ENCODE measurements around the gene GNAI2.

GNAI2 gene

DNA sequence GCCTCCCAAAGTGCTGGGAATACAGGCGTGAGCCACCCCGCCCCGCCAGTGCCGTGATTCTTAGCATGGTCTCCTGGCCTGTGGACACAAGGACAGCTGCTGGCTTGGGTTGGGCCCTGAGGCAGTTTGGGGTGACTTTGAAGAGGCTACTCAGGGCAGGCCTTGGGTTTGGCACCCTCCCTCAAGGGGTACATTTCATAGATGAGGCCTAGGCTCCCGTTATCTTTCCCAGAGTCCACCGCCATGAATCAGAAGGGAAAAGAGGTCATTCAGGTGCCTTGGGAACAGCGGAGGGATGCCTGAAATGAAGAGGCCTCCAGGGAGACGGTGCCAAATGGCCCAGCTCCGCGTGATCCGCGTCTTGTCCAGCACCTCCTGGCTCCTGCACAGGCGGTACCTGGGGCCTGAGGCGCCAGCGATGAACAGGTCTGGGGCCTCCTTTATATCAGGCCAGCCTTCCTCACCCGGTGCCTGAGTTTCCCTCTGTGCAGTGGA is 9.3 kb downstream of the GNAI2 start:
- H4K20me1 ChIP-seq (ENCODE audit: insufficient read depth), result no peaks in the 10 kb centered on the region
- no peak overlapping the region for H2AFZ ChIP-seq (ENCODE audit: low read depth)
- H3K36me3 ChIP-seq (ENCODE audit: insufficient read depth), result no peaks in the 10 kb centered on the region
- H3K4me2 ChIP-seq, result peak overlapping the region; percentile 94; the same call in 1 of the 2 replicates
- no peak overlapping the region for H3K4me3 ChIP-seq (IDR thresholded peaks at IDR 0.05; ENCODE audit: insufficient read depth, low read depth, low read length)
- H3K27me3 ChIP-seq (ENCODE audit: insufficient read depth, low read depth), result no peaks in the 10 kb centered on the region
- peaks cover 27% of the 10 kb centered on the region; the same call in 1 of the 2 replicates for H3K79me2 ChIP-seq (ENCODE audit: insufficient read depth, low read depth)
- TF ChIP-seq, protein P1, sequence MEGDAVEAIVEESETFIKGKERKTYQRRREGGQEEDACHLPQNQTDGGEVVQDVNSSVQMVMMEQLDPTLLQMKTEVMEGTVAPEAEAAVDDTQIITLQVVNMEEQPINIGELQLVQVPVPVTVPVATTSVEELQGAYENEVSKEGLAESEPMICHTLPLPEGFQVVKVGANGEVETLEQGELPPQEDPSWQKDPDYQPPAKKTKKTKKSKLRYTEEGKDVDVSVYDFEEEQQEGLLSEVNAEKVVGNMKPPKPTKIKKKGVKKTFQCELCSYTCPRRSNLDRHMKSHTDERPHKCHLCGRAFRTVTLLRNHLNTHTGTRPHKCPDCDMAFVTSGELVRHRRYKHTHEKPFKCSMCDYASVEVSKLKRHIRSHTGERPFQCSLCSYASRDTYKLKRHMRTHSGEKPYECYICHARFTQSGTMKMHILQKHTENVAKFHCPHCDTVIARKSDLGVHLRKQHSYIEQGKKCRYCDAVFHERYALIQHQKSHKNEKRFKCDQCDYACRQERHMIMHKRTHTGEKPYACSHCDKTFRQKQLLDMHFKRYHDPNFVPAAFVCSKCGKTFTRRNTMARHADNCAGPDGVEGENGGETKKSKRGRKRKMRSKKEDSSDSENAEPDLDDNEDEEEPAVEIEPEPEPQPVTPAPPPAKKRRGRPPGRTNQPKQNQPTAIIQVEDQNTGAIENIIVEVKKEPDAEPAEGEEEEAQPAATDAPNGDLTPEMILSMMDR (conservative IDR thresholded peaks at IDR 0.05; ENCODE audit: low read depth, low read length), result no peak
- peaks cover 11% of the 10 kb centered on the region for H3K4me1 ChIP-seq (ENCODE audit: low read depth, poor library complexity, severe bottlenecking)
- peak overlapping the region; percentile 53; the same call in 1 of the 2 replicates for H3K9ac ChIP-seq
- peak overlapping the region; percentile 80; the same call in 1 of the 2 replicates for H3K27ac ChIP-seq

DNA sequence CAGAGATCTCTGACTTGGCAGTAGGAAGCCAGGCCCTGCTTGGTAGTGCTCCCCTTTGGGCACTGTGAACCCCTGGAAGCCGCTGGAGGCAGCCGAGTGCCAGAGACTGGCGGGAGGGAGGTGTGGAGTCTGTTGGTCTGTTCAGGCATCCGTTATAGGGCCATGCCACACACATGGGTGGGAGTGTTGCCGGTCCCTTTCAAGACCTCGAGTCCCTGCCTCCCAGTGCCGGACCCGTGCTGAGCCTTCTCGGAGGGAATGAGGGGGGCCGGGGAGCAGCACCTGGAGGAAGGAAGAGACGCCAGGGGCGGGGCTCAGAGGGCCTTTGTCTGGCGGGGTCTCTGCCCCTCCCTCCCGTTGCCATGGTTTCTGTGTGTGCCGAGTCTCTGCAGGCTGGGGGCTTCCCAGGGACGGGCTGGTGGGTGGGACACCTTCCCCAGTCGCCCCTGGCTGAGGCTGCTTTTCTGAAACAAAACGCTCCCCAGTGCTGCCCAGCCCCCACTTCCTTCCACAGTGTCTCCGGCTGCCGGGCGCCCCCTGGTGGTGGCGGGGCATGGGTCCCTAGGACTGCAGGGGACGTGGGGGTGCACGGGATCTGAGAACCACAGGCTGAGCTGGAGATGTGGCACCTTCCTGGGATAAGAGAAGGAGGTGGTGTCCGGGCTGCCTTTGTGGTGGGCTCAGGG is 10.0 kb downstream of the GNAI2 start:
- Histone ChIP-seq H3K27ac (peak overlapping the region; percentile 80), H3K4me3 (IDR thresholded peaks at IDR 0.05; ENCODE audit: insufficient read depth, low read depth, low read length) (no peak overlapping the region), H3K79me2 (ENCODE audit: insufficient read depth, low read depth) (peaks cover 24% of the 10 kb centered on the region; the same call in 1 of the 2 replicates), H3K4me1 (ENCODE audit: low read depth, poor library complexity, severe bottlenecking) (peaks cover 11% of the 10 kb centered on the region), H4K20me1 (ENCODE audit: insufficient read depth) (no peaks in the 10 kb centered on the region), H3K9ac (peak overlapping the region; percentile 53; the same call in 1 of the 2 replicates), H3K36me3 (ENCODE audit: insufficient read depth) (no peaks in the 10 kb centered on the region), H2AFZ (ENCODE audit: low read depth) (peak overlapping the region; percentile 30), H3K4me2 (peak overlapping the region; percentile 94), H3K27me3 (ENCODE audit: insufficient read depth, low read depth) (no peaks in the 10 kb centered on the region)
- TF ChIP-seq, protein P1 (conservative IDR thresholded peaks at IDR 0.05; ENCODE audit: low read depth, low read length), result peak; percentile 87

DNA sequence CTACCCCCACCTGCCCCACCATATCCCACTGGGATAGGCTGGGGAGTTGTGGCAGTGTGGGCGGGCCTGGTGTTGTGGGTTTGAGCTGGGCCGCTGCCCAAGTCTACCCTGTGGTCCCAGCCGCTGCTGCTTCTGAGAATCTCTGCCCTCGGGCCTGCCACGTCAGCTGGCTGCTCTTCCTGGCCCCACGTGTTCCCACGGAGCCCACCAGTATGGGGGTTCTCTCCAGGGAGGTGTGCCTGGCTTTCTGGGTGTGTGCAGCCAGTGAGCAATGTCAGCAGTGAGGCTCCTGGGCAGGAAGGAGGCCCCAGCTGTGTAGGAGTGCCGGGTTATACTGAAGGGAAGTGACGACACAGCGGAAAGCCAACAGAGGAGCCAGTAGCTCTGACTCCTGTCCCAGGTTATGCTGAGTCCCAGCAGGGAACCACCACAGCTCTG is 10.5 kb downstream of the GNAI2 start:
- peak overlapping the region; percentile 30 for H2AFZ ChIP-seq (ENCODE audit: low read depth)
- no peaks in the 10 kb centered on the region for H3K27me3 ChIP-seq (ENCODE audit: insufficient read depth, low read depth)
- peaks cover 11% of the 10 kb centered on the region for H3K4me1 ChIP-seq (ENCODE audit: low read depth, poor library complexity, severe bottlenecking)
- H3K27ac ChIP-seq, result peak overlapping the region; percentile 80
- peaks cover 24% of the 10 kb centered on the region; the same call in 1 of the 2 replicates for H3K79me2 ChIP-seq (ENCODE audit: insufficient read depth, low read depth)
- H3K4me3 ChIP-seq (IDR thresholded peaks at IDR 0.05; ENCODE audit: insufficient read depth, low read depth, low read length), result no peak overlapping the region
- no peaks in the 10 kb centered on the region for H4K20me1 ChIP-seq (ENCODE audit: insufficient read depth)
- H3K9ac ChIP-seq, result peak overlapping the region; percentile 53; the same call in 1 of the 2 replicates
- peak overlapping the region; percentile 94 for H3K4me2 ChIP-seq
- TF ChIP-seq, protein P1 (conservative IDR thresholded peaks at IDR 0.05; ENCODE audit: low read depth, low read length), result peak; percentile 17; the same call in 1 of the 2 replicates
- H3K36me3 ChIP-seq (ENCODE audit: insufficient read depth), result no peaks in the 10 kb centered on the region

DNA sequence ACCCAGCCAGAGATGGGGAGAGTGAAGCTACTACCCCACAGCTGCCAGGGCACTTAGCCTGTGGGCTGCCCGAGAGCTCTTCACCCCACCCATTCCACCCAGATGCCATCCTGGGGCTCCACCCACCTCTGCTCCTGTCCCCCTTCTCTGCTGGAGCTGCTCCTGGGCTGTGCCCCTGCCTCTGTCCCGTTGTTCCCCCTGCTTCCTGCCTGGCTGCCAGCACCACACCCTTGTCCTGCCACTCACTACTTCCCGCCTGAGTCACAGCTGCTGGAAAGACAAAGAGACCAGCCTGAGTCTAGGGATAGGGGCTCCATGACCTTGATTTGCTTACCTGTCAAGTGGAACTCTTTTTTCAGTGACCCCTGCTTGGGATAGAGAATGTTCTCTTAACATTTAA is 12.4 kb downstream of the GNAI2 start:
- Histone ChIP-seq H4K20me1 (ENCODE audit: insufficient read depth) (no peaks in the 10 kb centered on the region), H2AFZ (ENCODE audit: low read depth) (no peak overlapping the region), H3K4me1 (ENCODE audit: low read depth, poor library complexity, severe bottlenecking) (peaks cover 11% of the 10 kb centered on the region), H3K36me3 (ENCODE audit: insufficient read depth) (no peaks in the 10 kb centered on the region), H3K79me2 (ENCODE audit: insufficient read depth, low read depth) (peaks cover 17% of the 10 kb centered on the region; the same call in 1 of the 2 replicates), H3K4me3 (IDR thresholded peaks at IDR 0.05; ENCODE audit: insufficient read depth, low read depth, low read length) (no peak overlapping the region), H3K27me3 (ENCODE audit: insufficient read depth, low read depth) (no peaks in the 10 kb centered on the region), H3K9ac (no peak overlapping the region), H3K27ac (no peak overlapping the region), H3K4me2 (no peak overlapping the region)
- TF ChIP-seq, protein P1 (conservative IDR thresholded peaks at IDR 0.05; ENCODE audit: low read depth, low read length), result no peak

All from KMS-11 (cell line).